H1 (cell line): ENCODE data around the gene HUWE1. TPM values are rescaled to one million over a fixed set of nuclear protein-coding genes. Genes with fewer than 3 reads are reported as not detected.

Source experiments
- ASH2L ChIP-seq: fragments of 200-600, 300-600 bp; sonication (generic); IDR thresholded peaks from one replicate; pipeline ENCODE4 v1.7.1; 2017; ENCODE audit warnings: low read length
- HDAC6 ChIP-seq: IDR thresholded peaks from one replicate; pipeline ENCODE4 v1.7.1; 2012; ENCODE audit warnings: low read depth, mild to moderate bottlenecking, inconsistent platforms, low read length, moderate library complexity
- KDM1A ChIP-seq: fragments of 200-600, 300-600 bp; sonication (generic); IDR thresholded peaks from 2 replicates; pipeline ENCODE4 v1.7.1; 2016; ENCODE audit warnings: mild to moderate bottlenecking, low read length, borderline replicate concordance
- RXRA ChIP-seq: IDR thresholded peaks from 2 replicates; pipeline ENCODE4 v1.6.1; 2011; ENCODE audit warnings: low read depth, mild to moderate bottlenecking, low read length, moderate library complexity; ENCODE audit not compliant: insufficient read depth
- SUZ12 ChIP-seq: fragments of 200-600 bp; sonication (generic); IDR thresholded peaks from 2 replicates; pipeline ENCODE4 v1.6.1; 2012; ENCODE audit warnings: mild to moderate bottlenecking, inconsistent platforms, low read length, moderate library complexity, mixed read lengths
- polyA plus RNA-seq, 7 experiments: library from polyadenylated mRNA; depleted of rRNA in 3 of 7; stranded (reverse) in 5 of 7; unstranded in 2 of 7; fragments of >200 nt in 5 of 7; fragments of 200-250 nt in 2 of 7; gene quantifications; 1 replicate in 5 of 7; 2 replicates in 1 of 7; 4 replicates in 1 of 7; pipeline versions ENCODE4 v1.2.1 to v1.2.3, GENCODE V29; 2011 to 2013; ENCODE audit warnings: missing spikeins in 2 of 7, mixed read lengths in 2 of 7
- total RNA-seq: library from RNA; stranded (reverse); fragmentation: NEBNext Ultra II Directional; extraction: Animal tissue kit (Norgen Biotek cat#: 25700); gene quantifications from 2 replicates; pipeline ENCODE4 v1.2.1, GENCODE V29; 2021
- TF ChIP-seq, protein P1 (sequence below), 3 experiments: IDR thresholded peaks; 1 replicate in 2 of 3; 2 replicates in 1 of 3; pipeline versions ENCODE4 v1.5.1 to v1.6.1; 2011; ENCODE audit warnings: low read length in 3 of 3, mild to moderate bottlenecking in 3 of 3, inconsistent platforms in 2 of 3, low read depth in 1 of 3, moderate library complexity in 1 of 3; ENCODE audit not compliant: insufficient read depth in 1 of 3; ENCODE audit errors: control extremely low read depth in 1 of 3
- TF ChIP-seq, protein P2 (sequence below): IDR thresholded peaks from 2 replicates; pipeline ENCODE4 v1.6.1; 2011; ENCODE audit warnings: low read length, improper control_type of control experiment

The HUWE1 gene
- total and polyA plus RNA-seq, 2 of the 8 experiments (the other 6 are each of a cell fraction or from before 2014, with no cell fraction given), result 114 to 252 TPM

DNA sequence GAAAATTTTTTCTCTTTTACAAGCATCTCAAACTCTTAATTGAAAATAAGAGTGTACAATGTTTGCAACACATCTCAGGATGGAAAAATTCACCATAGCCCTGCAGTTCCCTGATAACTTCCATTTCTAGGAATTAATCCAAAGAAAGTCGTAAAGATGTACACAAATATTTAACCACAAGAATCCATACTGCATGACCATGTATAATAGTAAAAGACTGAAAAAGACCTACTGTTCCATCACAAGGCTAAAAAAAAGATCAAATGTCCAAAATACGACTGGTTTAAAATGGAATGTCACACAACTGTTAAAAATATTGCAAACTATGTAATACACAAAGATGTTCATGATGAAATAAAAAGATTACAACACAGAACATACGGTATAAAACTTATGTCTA, 32.1 kb downstream of the HUWE1 start (continued):
- TF ChIP-seq, protein P1, sequence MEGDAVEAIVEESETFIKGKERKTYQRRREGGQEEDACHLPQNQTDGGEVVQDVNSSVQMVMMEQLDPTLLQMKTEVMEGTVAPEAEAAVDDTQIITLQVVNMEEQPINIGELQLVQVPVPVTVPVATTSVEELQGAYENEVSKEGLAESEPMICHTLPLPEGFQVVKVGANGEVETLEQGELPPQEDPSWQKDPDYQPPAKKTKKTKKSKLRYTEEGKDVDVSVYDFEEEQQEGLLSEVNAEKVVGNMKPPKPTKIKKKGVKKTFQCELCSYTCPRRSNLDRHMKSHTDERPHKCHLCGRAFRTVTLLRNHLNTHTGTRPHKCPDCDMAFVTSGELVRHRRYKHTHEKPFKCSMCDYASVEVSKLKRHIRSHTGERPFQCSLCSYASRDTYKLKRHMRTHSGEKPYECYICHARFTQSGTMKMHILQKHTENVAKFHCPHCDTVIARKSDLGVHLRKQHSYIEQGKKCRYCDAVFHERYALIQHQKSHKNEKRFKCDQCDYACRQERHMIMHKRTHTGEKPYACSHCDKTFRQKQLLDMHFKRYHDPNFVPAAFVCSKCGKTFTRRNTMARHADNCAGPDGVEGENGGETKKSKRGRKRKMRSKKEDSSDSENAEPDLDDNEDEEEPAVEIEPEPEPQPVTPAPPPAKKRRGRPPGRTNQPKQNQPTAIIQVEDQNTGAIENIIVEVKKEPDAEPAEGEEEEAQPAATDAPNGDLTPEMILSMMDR (IDR thresholded peaks at IDR 0.05; ENCODE audit: control extremely low read depth in 1 of 3, insufficient read depth in 1 of 3, low read depth in 1 of 3, low read length in 3 of 3), result no peak
- TF ChIP-seq RXRA (no peak), SUZ12 (no peak), ASH2L (no peak), HDAC6 (no peak), KDM1A (no peak)
- TF ChIP-seq, protein P2, sequence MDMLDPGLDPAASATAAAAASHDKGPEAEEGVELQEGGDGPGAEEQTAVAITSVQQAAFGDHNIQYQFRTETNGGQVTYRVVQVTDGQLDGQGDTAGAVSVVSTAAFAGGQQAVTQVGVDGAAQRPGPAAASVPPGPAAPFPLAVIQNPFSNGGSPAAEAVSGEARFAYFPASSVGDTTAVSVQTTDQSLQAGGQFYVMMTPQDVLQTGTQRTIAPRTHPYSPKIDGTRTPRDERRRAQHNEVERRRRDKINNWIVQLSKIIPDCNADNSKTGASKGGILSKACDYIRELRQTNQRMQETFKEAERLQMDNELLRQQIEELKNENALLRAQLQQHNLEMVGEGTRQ, result no peak
